ENCODE results near the gene FBLN1. TPM values are rescaled to one million over a fixed set of nuclear protein-coding genes. Genes with fewer than 3 reads are reported as not detected.

The FBLN1 gene
- total RNA-seq, 2 donors from 2014 or later: 0.39 to 0.57 TPM

GRCh38 chr22:45577746-45578523 is 75.3 kb downstream of the FBLN1 start:
- ATAC-seq (peak; percentile 80 to 87), DNase-seq (ENCODE audit: low spot score in 2 of 2) (peak in 1 of 2 donors; percentile 86)
- Mint-ChIP-seq H3K36me3 (no peaks in the 10 kb centered on the region), H3K27ac (no peak overlapping the region), H3K9me3 (no peaks in the 10 kb centered on the region)

DNA sequence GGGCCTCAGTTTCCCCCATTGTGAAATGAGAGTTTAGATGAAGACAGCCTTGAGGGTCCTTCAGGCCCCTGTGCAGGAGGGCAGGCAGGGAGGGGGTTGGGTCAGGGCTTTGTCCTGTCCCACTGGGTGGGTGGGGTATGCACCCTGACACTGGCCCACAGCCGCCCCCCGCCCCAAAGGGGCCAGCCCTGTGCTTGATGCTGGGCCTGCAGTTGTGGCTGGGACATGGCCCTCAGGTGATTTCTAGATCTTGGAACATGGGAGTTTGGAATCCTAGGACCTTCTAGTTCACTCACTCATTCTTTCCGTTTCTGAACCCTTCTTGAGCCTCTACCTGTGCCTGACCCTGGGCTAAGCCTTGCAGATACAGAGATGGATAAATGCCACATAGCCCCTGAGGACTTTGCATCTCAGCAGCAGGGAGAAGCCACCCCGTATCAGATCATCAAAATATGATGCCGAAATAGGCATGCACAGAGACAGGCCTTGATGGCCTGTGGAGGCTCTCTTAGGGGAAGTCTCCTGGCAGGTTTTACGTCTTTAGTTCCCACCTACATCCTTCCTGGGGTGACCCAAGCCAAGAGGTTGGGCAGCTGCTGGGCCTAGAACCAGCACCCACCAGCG is 76.0 kb downstream of the FBLN1 start:
- no peak overlapping the region for H3K27ac Mint-ChIP-seq
- DNase-seq (ENCODE audit: low spot score in 2 of 2): no peak
- no peak for ATAC-seq
- H3K9me3 Mint-ChIP-seq: peaks cover 0 to 4% of the 10 kb centered on the region in 2 donors
- no peaks in the 10 kb centered on the region for H3K36me3 Mint-ChIP-seq

- no peak for DNase-seq (ENCODE audit: low spot score in 2 of 2)
- no peak for ATAC-seq
- peaks cover 0 to 4% of the 10 kb centered on the region in 2 donors for H3K9me3 Mint-ChIP-seq
- no peaks in the 10 kb centered on the region for H3K36me3 Mint-ChIP-seq
- H3K27ac Mint-ChIP-seq: no peak overlapping the region
These were observed 76.6 kb downstream of the FBLN1 start for GRCh38 chr22:45579306-45579705.

- no peak for ATAC-seq
- H3K36me3 Mint-ChIP-seq: no peaks in the 10 kb centered on the region
- H3K9me3 Mint-ChIP-seq: peaks cover 0 to 4% of the 10 kb centered on the region in 2 donors
- no peak overlapping the region for H3K27ac Mint-ChIP-seq
- no peak for DNase-seq (ENCODE audit: low spot score in 2 of 2)
These were observed 77.4 kb downstream of the FBLN1 start for GRCh38 chr22:45579806-45580725.

- no peaks in the 10 kb centered on the region for H3K36me3 Mint-ChIP-seq
- ATAC-seq (no peak), DNase-seq (ENCODE audit: low spot score in 2 of 2) (no peak)
- peaks cover 0 to 4% of the 10 kb centered on the region in 2 donors for H3K9me3 Mint-ChIP-seq
- no peak overlapping the region for H3K27ac Mint-ChIP-seq
These were observed 78.2 kb downstream of the FBLN1 start for GRCh38 chr22:45580726-45581381.

DNA sequence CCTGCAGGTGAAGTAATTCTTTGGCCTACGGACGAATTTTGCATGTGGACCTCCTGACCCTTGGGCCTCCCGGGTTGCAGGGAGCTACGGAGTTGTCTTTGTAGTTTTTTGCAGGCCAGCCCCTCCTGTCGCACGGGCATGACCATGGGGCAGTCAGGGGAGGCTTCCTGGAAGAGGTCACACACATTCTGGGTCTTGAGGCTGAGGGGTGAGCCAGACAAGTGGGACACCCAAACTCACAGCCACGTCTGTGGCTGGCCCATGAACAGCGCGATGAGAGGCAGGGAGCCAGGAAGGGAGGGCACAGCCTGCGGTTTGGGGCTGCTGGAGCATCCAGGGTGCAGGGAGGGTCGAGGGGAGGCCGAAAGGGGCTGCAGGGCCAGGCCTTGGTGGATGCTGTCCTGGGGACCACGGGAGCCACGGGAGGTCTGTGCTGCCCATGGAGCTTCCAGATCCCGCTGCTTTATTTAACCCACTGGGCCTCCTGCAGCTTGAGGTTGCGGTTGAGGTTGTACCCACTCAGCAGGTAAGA is 78.9 kb downstream of the FBLN1 start:
- ATAC-seq: no peak
- H3K36me3 Mint-ChIP-seq: no peaks in the 10 kb centered on the region
- peaks cover 0 to 4% of the 10 kb centered on the region in 2 donors for H3K9me3 Mint-ChIP-seq
- no peak overlapping the region for H3K27ac Mint-ChIP-seq
- DNase-seq (ENCODE audit: low spot score in 2 of 2): no peak

DNA sequence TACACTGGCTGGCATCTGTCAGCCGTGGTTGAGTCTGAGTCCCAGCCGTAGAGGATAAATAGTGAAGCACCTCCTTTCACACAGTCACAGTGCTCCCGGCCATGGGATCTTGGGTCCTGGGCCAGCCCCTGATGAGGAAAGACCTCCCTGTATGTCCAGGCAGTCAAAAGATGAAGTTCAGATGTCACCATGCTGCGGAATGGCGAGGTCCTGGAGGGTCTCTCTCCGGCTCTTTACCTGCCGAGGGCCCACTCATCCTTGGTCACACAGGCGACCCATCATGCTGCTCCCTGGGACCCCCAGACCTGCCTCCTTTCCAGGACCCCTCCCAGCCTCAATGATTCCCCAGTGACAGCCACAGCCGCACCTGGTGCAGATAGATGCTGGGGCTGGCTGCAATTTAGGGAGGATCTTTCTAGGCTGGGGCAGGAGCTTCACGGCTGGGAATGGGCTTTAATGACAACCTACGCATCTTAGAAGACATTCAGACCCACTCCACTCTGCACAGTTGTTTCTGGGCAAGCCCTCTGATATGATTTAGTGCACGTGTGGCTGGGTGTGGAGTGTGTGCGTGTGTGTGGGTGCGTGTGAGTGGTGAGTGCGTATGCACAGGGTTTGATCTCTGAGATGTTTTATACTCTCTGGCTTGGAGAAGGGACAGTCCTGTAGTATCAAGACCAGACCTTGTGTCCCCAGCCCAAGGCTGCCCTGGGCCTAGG is 79.7 kb downstream of the FBLN1 start:
- H3K27ac Mint-ChIP-seq: no peak overlapping the region
- no peak for ATAC-seq
- no peak for DNase-seq (ENCODE audit: low spot score in 2 of 2)

DNA sequence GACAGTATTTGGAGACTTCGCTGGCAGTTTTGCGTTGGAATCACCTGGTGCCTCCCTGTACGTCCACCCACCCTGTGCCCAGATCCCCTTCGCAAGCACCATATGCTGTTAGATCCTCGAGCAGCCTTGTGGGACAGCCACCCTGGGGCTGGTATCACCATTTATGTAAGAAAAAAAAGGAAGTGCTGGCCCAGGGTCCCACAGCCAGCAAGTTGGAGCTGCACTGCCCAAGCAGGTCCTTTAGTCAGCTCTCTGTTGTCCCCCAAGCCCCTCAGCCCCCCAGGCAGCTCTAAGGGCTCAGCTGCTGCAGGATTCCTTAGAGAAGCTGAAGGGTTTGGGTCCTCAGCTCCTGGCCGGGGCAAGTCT is 80.3 kb downstream of the FBLN1 start:
- H3K36me3 Mint-ChIP-seq: no peaks in the 10 kb centered on the region
- peaks cover 0 to 4% of the 10 kb centered on the region in 2 donors for H3K9me3 Mint-ChIP-seq
- peak overlapping the region in 1 of 2 donors; percentile 56 for H3K27ac Mint-ChIP-seq
- DNase-seq (ENCODE audit: low spot score in 2 of 2) (no peak), ATAC-seq (no peak)

More for the DNA sequence above, 79.7 kb downstream of the FBLN1 start:
- no peaks in the 10 kb centered on the region for H3K36me3 Mint-ChIP-seq
- H3K9me3 Mint-ChIP-seq: peaks cover 0 to 4% of the 10 kb centered on the region in 2 donors

- no peak for DNase-seq (ENCODE audit: low spot score in 2 of 2)
- H3K27ac Mint-ChIP-seq: peak overlapping the region; percentile 56 to 82
These were observed 80.8 kb downstream of the FBLN1 start for GRCh38 chr22:45583504-45583903.

DNA sequence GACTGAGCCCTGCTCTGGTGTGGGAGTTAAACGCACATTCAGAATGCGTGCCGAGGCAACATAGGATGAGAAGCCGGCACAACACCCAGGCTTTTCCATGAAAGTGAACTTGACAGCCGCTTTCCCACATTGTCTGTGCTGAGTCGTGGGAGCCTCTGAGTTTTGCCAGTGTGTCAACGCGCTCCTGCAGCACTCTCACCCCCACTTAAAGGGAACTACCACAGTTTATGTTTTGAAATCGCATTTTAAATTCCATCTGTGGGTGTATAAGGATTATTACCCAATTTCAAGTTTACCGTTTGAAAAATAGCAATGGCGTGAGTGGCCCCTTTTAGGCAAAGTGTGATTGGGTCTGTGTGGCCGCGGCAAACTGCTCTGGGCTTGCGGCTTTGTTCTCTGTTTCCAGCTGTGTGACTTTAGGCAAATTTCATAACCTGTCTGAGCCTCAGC is 81.5 kb downstream of the FBLN1 start:
- ATAC-seq (no peak), DNase-seq (ENCODE audit: low spot score in 2 of 2) (no peak)
- Mint-ChIP-seq H3K27ac (no peak overlapping the region), H3K36me3 (no peaks in the 10 kb centered on the region), H3K9me3 (peaks cover 0 to 4% of the 10 kb centered on the region in 2 donors)

More at GRCh38 chr22:45583504-45583903, 80.8 kb downstream of the FBLN1 start:
- ATAC-seq: peak in 1 of 2 donors; percentile 26
- H3K9me3 Mint-ChIP-seq: peaks cover 0 to 4% of the 10 kb centered on the region in 2 donors
- no peaks in the 10 kb centered on the region for H3K36me3 Mint-ChIP-seq

DNA sequence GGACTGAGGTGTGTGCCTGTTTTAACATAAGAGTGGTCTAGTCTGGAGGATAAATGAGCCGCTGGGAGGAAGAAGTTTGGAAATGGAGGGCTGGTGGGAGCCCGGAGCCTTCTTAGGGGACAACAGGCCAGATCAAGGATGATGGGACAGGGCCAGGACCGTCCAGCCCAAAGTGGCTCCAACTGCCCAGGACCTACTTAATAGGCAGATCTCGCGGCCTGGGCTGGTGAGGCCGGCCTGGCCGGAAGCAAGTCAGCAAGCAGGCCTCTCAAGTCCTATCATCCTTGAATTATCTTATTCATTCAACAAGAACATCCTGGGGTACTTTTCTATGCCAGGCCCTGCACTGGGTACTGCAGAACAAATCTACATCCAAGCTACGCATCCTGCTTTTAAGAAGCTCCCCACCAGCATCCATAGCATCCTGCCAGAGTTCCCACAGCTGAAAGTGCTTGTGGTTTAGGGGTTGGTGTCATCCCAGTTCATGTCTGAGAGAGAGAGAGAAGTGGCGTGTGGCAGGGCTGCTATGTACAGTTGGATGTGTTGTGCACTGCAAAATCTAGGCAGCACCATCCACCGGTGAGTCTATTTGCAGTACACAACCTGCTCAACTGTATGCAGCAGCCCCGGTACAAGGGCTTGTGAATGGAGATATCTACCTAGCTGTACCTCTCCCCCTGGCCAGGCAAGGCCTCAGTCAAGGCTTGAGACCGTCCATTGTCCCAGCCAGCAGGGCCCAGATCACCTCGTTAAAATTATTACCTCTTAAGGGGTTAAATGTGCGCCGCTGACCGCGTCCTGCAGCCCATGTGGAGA is 82.1 kb downstream of the FBLN1 start:
- ATAC-seq: no peak
- Mint-ChIP-seq H3K27ac (no peak overlapping the region), H3K36me3 (no peaks in the 10 kb centered on the region), H3K9me3 (peaks cover 0 to 4% of the 10 kb centered on the region in 2 donors)
- no peak for DNase-seq (ENCODE audit: low spot score in 2 of 2)

DNA sequence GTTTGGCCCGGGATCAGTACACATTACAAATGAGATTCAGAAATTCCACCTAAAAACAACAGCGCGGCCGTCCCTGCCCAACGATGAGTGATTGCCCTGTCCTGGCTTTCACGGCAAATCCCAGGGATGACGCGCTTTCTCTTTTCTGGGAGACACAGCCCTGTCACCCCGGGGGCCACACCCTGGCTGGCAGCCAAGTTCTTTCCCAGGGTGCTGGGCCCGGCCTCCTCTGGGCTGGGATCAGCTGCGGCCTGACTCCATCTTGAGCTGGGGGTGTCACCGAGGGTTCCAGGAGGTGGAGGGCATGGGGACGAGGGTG is 82.7 kb downstream of the FBLN1 start:
- Mint-ChIP-seq H3K36me3 (no peaks in the 10 kb centered on the region), H3K27ac (no peak overlapping the region), H3K9me3 (peaks cover 0 to 4% of the 10 kb centered on the region in 2 donors)
- ATAC-seq (no peak), DNase-seq (ENCODE audit: low spot score in 2 of 2) (no peak)

DNA sequence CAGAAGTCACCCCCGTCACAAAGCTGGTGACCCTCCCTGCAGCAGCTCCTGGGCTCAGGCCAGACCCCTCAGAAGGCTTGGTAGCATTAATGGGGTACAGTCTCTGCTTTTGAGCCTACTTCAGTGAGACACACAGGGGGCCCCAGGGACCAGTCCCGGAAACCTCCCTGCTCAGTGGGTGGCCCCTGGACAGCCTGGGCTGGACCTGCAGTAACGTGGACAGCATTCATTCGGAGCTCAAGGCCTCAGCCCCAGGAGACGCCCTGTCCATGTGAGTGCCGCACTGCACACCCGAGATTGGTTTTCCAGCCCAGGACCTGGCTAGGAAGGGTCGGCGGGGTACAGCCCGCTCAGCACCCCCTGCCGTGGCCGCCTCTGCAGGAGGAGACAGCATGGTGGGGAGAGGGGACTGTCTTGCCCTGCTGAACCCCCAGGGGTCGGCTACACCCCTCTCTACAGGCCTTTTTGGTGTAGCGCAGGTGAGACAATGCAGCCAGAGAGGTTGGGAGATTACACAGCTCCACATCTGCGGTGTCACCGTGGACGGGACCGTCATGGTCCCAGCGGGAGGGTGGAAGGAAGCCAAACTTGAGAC is 83.4 kb downstream of the FBLN1 start:
- ATAC-seq (no peak), DNase-seq (ENCODE audit: low spot score in 2 of 2) (no peak)
- no peaks in the 10 kb centered on the region for H3K36me3 Mint-ChIP-seq
- H3K27ac Mint-ChIP-seq: no peak overlapping the region
- peaks cover 0 to 4% of the 10 kb centered on the region in 2 donors for H3K9me3 Mint-ChIP-seq

GRCh38 chr22:45586651-45587405 is 84.1 kb downstream of the FBLN1 start:
- no peak for DNase-seq (ENCODE audit: low spot score in 2 of 2)
- no peak for ATAC-seq
- Mint-ChIP-seq H3K27ac (no peak overlapping the region), H3K36me3 (no peaks in the 10 kb centered on the region), H3K9me3 (peaks cover 0 to 4% of the 10 kb centered on the region in 2 donors)
